DMS 273 (cell line): Measurements from ENCODE around the gene TP53BP2.

Experiments
- DNase-seq: peaks from one replicate; lab custom pipeline; 2025; ENCODE audit not compliant: unreplicated experiment; lab: John Stamatoyannopoulos, UW

The TP53BP2 gene

DNA sequence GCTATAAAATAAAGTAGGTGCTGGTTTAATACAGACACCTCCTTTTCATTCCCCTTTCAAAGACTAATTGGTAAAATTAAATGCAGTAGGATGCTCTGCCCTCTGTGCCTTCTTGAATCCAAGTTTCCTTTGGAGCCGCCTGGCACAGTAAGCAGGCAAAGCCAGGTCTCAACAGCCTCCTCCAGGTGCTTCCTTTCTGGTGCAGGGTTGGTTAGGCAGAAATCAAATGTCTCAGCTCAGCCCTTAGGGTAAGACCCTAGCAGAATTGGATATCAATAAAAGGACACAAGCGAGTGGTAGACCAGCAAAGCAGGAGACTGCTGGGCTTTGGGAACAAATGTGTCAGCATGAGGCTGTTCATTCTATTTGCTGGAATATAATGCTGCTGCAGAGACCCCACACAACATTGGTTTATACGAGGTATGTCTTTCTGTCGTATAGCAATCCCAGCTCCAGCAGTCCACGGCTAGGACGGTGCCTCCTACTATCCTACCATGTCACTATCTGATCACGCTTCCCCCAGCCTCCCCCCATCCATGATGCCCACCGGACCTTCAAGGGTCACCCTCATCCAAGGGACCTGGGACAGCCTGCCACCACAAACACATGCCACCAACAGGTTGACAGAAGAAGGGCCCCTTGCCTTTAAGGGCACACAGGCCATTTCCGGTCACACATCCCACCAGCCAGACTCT lies 75.0 kb downstream of the TP53BP2 start:
- no peak for DNase-seq

- no peak for DNase-seq
These were observed 79.9 kb downstream of the TP53BP2 start for GRCh38 chr1:223765719-223766340.

GRCh38 chr1:223765036-223765718 lies 80.6 kb downstream of the TP53BP2 start:
- peak; percentile 41 for DNase-seq

GRCh38 chr1:223763881-223764280 lies 81.9 kb downstream of the TP53BP2 start:
- no peak for DNase-seq

GRCh38 chr1:223763251-223763650 lies 82.5 kb downstream of the TP53BP2 start:
- no peak for DNase-seq

DNA sequence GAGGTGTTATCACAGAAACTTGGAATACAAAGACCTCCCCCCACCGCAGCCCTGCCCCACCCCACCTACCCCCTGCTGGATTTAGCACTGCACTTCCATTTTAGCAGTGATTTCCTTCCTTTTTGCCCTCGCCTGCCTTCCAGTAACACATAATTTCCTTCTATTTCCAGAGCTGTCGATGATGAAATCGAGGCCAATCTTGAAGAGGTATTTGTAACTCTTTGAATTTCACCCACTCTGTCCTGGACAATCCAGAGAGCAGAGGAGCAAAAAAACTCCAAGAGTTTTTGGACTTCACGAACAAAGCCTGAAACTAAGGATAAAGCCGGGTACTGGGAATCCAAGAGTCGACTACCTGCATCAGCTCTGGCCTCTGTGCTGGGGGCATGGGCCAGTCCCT lies 84.3 kb downstream of the TP53BP2 start:
- no peak for DNase-seq

- no peak for DNase-seq
These were observed 84.9 kb downstream of the TP53BP2 start for GRCh38 chr1:223760833-223761232.

DNA sequence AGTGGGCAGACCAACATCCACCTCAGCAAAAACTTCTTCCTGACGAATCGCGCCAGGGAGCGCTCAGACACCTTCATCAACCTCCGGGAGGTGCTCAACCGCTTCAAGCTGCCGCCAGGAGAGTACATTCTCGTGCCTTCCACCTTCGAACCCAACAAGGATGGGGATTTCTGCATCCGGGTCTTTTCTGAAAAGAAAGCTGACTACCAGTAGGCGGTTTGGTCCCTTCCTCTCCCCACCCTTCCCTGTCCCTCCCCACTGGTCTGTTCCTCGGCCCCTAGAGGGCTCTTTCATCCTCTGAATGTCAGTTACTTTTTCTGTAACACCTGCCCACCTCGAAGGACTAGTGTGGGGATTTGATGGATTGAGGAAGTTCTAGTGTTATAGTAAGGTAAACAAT lies 86.5 kb downstream of the TP53BP2 start:
- no peak for DNase-seq

- DNase-seq: no peak
These were observed 87.0 kb downstream of the TP53BP2 start for GRCh38 chr1:223758734-223759133.

DNA sequence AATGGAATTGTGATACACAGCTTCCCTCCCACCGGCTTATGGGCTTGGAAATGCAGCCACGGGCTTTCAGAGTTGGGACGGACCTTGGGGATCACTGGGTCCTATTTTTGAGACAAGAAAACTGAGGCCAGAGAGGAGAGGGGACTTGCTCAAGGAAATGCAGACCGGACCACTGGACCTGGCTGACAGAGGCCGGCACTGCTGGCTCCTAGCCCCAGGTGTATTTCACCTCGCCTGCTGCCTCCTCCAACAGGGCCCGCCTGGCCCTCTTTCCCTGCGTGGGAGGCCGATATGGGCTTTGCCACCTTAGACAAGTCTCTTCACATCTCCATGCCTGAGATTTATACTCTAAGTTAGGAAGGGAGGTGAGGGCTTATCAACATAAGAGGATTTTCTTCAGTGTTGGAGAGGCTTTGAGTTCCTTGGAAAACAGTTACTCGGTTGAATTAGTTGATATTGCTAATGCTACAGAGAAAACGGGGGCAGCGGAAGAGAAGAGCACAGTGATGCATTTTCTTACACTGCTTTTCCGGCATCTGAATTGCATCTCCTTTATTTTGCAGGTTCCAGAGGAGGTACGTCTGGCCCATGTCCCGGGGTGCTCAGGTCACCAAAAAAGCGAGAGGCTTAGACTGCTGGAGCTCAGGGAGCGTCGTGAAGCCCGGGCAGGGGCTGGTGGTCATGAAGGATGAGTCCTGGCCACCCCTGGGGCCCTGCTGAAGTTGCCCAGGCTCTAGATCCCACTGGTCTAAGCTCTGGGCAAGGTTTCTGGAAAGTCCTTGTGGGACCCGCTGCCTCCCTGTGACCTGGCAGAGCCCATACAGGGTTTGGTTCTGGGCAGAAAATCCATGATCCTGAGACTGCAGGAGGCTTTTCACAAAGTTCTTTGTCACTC lies 88.7 kb downstream of the TP53BP2 start:
- DNase-seq: no peak

GRCh38 chr1:223755992-223756775 lies 89.6 kb downstream of the TP53BP2 start:
- no peak for DNase-seq

GRCh38 chr1:223755432-223755792 lies 90.3 kb downstream of the TP53BP2 start:
- DNase-seq: no peak

- no peak for DNase-seq
These were observed 90.9 kb downstream of the TP53BP2 start for GRCh38 chr1:223754681-223755431.

DNA sequence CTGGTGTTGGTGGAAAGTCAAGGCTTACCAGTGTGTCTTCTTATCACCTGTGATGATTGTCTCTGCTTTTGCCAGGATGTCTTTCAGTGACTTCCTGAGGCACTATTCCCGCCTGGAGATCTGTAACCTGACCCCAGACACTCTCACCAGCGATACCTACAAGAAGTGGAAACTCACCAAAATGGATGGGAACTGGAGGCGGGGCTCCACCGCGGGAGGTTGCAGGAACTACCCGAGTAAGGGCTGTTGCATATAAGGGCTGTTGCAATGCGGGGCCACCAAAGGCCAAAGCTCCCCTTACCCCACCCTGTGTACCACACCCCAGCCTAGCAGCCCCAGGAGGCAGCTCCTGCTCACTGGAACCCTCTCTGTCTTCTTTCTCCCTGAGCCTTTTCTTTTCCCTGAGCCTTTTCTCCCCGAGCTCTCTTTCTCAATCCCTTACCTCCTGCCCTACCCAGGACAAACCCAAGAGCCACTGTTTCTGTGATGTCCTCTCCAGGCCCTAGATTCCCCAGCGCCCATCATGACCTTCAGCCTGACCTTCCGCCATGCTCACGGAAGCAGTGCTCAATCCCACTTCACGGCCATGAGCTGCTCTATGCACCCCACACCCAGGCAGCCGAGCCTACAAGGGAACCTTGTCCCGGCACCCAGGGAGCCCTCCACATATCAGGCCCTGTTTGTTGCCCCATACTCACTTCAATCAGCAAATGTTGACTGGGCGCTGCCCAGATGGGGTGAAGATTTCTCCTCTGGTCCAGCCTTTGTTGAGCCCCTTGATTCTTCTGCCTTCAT lies 92.8 kb downstream of the TP53BP2 start:
- DNase-seq: no peak

- no peak for DNase-seq
These were observed 94.1 kb downstream of the TP53BP2 start for GRCh38 chr1:223751696-223752095.

- no peak for DNase-seq
These were observed 94.8 kb downstream of the TP53BP2 start for GRCh38 chr1:223750730-223751570.

DNA sequence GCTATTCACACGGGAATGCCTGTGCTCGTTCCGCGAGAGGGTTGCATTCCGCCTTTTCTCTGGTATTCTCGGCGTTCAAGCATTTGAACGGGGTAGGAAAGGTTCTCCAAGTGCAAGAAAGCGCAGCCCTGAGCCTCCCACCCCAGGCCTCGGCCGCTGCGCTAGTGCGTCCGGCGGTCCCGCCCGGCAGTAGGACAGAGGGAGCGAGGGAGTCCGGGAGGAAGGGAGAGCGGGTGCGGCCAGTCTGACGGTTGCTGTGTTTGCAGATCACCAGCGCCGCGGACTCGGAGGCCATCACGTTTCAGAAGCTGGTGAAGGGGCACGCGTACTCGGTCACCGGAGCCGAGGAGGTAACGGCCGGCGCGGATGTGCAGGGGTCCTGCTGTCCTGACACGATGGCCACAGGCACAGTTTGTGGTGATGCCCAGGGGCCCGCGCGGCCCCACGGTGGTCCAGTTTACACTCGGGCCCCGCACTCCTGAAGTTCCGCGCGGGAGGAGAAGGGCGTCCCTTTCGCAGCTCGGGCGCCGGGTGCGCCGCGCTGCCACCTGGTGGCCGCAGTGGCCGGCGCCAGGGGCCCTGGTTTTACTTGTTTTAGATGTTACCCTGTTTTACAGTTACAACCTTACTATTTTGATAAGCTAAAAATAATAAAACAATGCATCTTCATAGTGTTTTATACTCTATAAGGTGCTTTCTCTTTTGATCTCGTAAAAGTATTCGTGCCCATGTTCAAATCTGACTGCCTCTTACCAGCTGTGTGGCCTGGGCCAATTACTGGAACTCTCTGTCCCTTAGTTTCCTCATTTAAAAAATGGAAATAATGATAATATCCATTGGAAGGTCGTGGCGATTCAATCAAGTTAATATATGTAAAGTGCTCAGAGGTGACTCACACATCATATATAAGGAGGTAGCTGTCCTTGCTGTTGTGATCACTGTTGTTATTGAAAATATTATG lies 96.7 kb downstream of the TP53BP2 start:
- peak; percentile 81 for DNase-seq
